HepG2 (cell line): ENCODE data around the gene AKR7A3. TPM values are rescaled to one million over a fixed set of nuclear protein-coding genes. Genes with fewer than 3 reads are reported as not detected.

Source experiments
- ARID4A ChIP-seq: sonication (generic); formaldehyde crosslinking; IDR thresholded peaks from 2 replicates; pipeline ENCODE4 v1.5.0; 2020; ENCODE audit warnings: mild to moderate bottlenecking, missing genetic modification reagents, borderline replicate concordance
- BRF2 ChIP-seq: sonication (generic); formaldehyde crosslinking; IDR thresholded peaks from 2 replicates; pipeline ENCODE4 v1.8.1; 2022; ENCODE audit warnings: mild to moderate bottlenecking, missing genetic modification reagents
- ELF4 ChIP-seq: sonication (generic); formaldehyde crosslinking; IDR thresholded peaks from 2 replicates; pipeline ENCODE4 v1.5.0; 2020; ENCODE audit warnings: missing genetic modification reagents, mild to moderate bottlenecking, moderate library complexity, borderline replicate concordance
- FOXO4 ChIP-seq: sonication (generic); formaldehyde crosslinking; conservative IDR thresholded peaks from 2 replicates; pipeline ENCODE4 v1.8.1; 2023; ENCODE audit warnings: missing genetic modification reagents
- GMEB2 ChIP-seq: IDR thresholded peaks from 2 replicates; pipeline ENCODE4 v1.6.1; 2016; ENCODE audit warnings: missing biosample characterization, missing genetic modification reagents, low read depth
- GRHL1 ChIP-seq: sonication (generic); formaldehyde crosslinking; conservative IDR thresholded peaks from 2 replicates; pipeline ENCODE4 v1.8.0; 2022; ENCODE audit warnings: missing genetic modification reagents
- HMG20A ChIP-seq: IDR thresholded peaks from 2 replicates; pipeline ENCODE4 v1.6.1; 2016; ENCODE audit warnings: borderline replicate concordance
- JUNB ChIP-seq: sonication (generic); formaldehyde crosslinking; IDR thresholded peaks from 2 replicates; pipeline ENCODE4 v1.8.0; 2022; ENCODE audit warnings: missing genetic modification reagents, mild to moderate bottlenecking, borderline replicate concordance
- KLF9 ChIP-seq: IDR thresholded peaks from 2 replicates; pipeline ENCODE4 v1.6.1; 2016; ENCODE audit warnings: low read depth
- SMAD1 ChIP-seq: sonication (generic); formaldehyde crosslinking; IDR thresholded peaks from 2 replicates; pipeline ENCODE4 v1.4.0; 2020; ENCODE audit warnings: missing genetic modification reagents, low read depth, mild to moderate bottlenecking, borderline replicate concordance
- SYNCRIP ChIP-seq: fragments of 200-400 bp; formaldehyde crosslinking; IDR thresholded peaks from 2 replicates; pipeline ENCODE4 v1.6.1; 2018; ENCODE audit warnings: mild to moderate bottlenecking, low read depth, low read length; ENCODE audit not compliant: insufficient read depth
- TP53 ChIP-seq: sonication (generic); formaldehyde crosslinking; conservative IDR thresholded peaks from 2 replicates; pipeline ENCODE4 v1.4.0; 2020; ENCODE audit warnings: missing genetic modification reagents
- ZKSCAN8 ChIP-seq: IDR thresholded peaks from 2 replicates; pipeline ENCODE4 v1.6.1; 2016; ENCODE audit warnings: borderline replicate concordance, missing genetic modification reagents, missing compliant biosample characterization
- ZNF326 ChIP-seq: sonication (generic); formaldehyde crosslinking; IDR thresholded peaks from 2 replicates; pipeline ENCODE4 v1.4.0; 2020; ENCODE audit warnings: missing genetic modification reagents, borderline replicate concordance
- ZNF550 ChIP-seq: sonication (generic); formaldehyde crosslinking; IDR thresholded peaks from 2 replicates; pipeline ENCODE4 v1.4.0; 2020; ENCODE audit warnings: mild to moderate bottlenecking, missing genetic modification reagents, borderline replicate concordance
- ZNF790 ChIP-seq: sonication (generic); formaldehyde crosslinking; IDR thresholded peaks from 2 replicates; pipeline ENCODE4 v1.8.0; 2022; ENCODE audit warnings: missing genetic modification reagents, mild to moderate bottlenecking, borderline replicate concordance
- ZSCAN21 ChIP-seq: sonication (generic); formaldehyde crosslinking; IDR thresholded peaks from 2 replicates; pipeline ENCODE4 v1.8.0; 2022; ENCODE audit warnings: mild to moderate bottlenecking, missing genetic modification reagents, moderate library complexity, borderline replicate concordance
- polyA plus RNA-seq, 8 experiments: library from polyadenylated mRNA; depleted of rRNA in 3 of 8; stranded (reverse) in 7 of 8; unstranded in 1 of 8; fragments of >200 nt; fragmentation: Illumina TruSeq in 4 of 8; extraction: Trizol in 4 of 8; gene quantifications; 2 replicates each; pipeline versions ENCODE4 v1.2.1 to v1.2.3, GENCODE V29; 2011 to 2016; ENCODE audit warnings: low read depth in 4 of 8, missing spikeins in 1 of 8, mixed read lengths in 1 of 8; ENCODE audit not compliant: insufficient read depth in 1 of 8
- total RNA-seq, 5 experiments: library from RNA; depleted of rRNA; stranded (reverse); fragments of >200 nt; fragmentation: Illumina TruSeq; extraction: Trizol; gene quantifications; 2 replicates each; pipeline ENCODE4 v1.2.3, GENCODE V29; 2016; ENCODE audit warnings: low read depth in 1 of 5

The AKR7A3 gene
- total and polyA plus RNA-seq, 2 of the 13 experiments (the other 11 are each of a cell fraction or from before 2014, with no cell fraction given), result 0.58 to 1.00 TPM

- TF ChIP-seq JUNB (no peak), SMAD1 (CRISPR knock-in tag) (no peak), HMG20A (CRISPR knock-in tag) (no peak), GRHL1 (no peak), BRF2 (CRISPR knock-in tag) (peak; percentile 76; the same call in 1 of the 2 replicates), KLF9 (CRISPR knock-in tag) (no peak), ZNF326 (CRISPR knock-in tag) (no peak), GMEB2 (CRISPR knock-in tag) (0 out of 2 replicates have a peak, but pooled peaks have one; percentile 32), ELF4 (CRISPR knock-in tag) (peak; percentile 73; the same call in 1 of the 2 replicates), ZNF790 (CRISPR knock-in tag) (peak; percentile 81; the same call in 1 of the 2 replicates), ZKSCAN8 (CRISPR knock-in tag) (no peak), ZNF550 (CRISPR knock-in tag) (no peak), ARID4A (peak; percentile 97), SYNCRIP (no peak), TP53 (no peak), ZSCAN21 (CRISPR knock-in tag) (peak; percentile 79; the same call in 1 of the 2 replicates), FOXO4 (CRISPR knock-in tag) (no peak)
These were observed 37.0 kb downstream of the AKR7A3 start, which contains the start of the genes EMC1 and MRTO4 (continued) for GRCh38 chr1:19251305-19252196.
